Fibroblast of gingiva (primary cell): ENCODE data around the gene SPATA20.

ENCODE experiments used
- DNase-seq: peaks from one replicate; pipeline ENCODE4 v3.0.0-alpha.2; 2011; ENCODE audit warnings: low read depth

Gene SPATA20

GRCh38 chr17:50540560-50541401 is 6.2 kb upstream of the SPATA20 start:
- DNase-seq = no peak

DNA sequence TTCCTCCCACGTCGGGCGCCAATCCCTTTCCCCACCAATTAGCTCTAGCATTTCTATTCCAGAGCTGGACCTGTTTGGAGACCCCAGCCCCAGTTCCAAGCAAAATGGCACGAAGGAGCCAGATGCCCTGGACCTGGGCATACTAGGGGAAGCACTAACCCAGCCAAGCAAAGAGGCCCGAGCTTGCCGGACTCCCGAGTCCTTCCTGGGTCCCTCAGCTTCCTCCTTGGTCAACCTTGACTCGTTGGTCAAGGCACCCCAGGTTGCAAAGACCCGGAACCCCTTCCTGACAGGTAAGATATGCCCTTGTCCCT is 5.6 kb upstream of the SPATA20 start:
- DNase-seq = no peak

DNA sequence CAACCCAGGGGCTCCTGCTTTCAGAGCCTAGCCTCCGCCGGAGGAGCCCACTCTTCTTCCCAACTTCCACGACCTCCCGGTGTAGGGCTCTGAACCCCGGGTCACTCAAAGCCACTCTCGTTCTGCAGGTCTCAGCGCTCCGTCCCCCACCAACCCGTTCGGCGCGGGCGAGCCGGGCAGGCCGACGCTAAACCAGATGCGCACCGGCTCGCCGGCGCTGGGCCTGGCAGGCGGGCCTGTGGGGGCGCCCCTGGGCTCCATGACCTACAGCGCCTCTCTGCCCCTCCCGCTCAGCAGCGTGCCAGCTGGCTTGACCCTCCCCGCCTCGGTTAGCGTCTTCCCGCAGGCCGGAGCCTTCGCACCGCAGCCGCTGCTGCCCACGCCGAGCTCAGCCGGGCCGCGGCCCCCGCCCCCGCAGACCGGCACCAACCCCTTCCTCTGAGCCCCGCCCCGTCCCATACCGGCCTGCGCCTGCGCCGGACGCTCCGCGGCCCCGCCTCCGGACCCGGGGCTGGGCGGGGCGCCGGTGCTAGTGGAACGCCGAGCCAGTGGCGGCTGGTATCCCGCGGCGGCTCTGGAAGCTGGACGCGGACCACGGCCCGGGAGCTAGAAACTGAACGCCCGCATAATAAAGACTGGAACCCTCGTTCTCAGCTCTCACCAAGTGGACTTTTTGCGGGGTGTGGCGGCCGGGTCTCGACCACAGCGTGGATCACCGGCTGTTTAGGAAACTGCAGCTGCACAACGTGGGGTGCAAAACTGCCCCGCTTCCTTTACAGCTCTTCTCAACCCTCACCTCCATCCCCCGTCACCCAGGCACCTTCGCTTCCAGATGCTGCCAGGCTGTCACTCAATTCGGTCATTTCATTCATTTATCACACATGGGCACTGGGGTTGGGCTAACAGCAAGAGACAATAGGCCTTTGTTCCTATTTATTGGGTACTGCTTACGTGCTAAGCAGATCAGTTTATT is 5.0 kb upstream of the SPATA20 start:
- peak; percentile 72 for DNase-seq

GRCh38 chr17:50542795-50543774 is 3.9 kb upstream of the SPATA20 start:
- no peak for DNase-seq

DNA sequence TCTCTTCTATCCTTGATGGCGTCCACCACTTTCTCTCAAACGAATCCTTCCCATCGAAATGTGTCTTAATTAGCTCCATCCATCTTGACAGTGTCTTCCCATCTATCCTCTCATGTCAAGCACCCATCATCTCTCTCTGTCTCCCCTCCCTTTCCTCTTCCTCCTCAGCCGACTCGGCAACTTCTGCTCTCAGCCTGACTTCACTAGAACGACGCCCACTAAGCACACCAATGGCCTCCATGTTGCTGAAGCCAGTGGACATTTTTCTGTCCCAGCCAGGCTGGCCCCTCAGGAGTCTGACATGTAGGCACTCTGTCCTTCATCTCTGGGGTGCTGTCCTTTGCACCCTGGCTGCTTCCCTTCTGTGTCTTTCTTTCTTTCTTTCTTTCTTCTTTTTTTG is 2.5 kb upstream of the SPATA20 start:
- no peak for DNase-seq

GRCh38 chr17:50545311-50545710 is 1.7 kb upstream of the SPATA20 start:
- no peak for DNase-seq

GRCh38 chr17:50546701-50547034 is 306 bp upstream of the SPATA20 start:
- no peak for DNase-seq

- no peak for DNase-seq
Observed at GRCh38 chr17:50547736-50548083, 736 bp downstream of the SPATA20 start.

DNA sequence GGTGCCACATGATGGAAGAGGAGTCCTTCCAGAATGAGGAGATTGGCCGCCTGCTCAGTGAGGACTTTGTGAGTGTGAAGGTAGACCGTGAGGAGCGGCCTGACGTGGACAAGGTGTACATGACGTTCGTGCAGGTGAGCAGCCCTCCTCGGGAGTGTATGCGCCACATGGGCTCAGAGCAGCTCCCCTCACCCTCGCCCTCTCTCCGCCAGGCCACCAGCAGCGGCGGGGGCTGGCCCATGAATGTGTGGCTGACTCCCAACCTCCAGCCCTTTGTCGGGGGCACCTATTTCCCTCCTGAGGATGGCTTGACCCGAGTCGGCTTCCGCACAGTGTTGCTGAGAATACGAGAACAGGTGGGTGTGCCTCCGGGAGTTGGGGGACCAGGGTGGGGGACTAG is 1.9 kb downstream of the SPATA20 start:
- DNase-seq = no peak

DNA sequence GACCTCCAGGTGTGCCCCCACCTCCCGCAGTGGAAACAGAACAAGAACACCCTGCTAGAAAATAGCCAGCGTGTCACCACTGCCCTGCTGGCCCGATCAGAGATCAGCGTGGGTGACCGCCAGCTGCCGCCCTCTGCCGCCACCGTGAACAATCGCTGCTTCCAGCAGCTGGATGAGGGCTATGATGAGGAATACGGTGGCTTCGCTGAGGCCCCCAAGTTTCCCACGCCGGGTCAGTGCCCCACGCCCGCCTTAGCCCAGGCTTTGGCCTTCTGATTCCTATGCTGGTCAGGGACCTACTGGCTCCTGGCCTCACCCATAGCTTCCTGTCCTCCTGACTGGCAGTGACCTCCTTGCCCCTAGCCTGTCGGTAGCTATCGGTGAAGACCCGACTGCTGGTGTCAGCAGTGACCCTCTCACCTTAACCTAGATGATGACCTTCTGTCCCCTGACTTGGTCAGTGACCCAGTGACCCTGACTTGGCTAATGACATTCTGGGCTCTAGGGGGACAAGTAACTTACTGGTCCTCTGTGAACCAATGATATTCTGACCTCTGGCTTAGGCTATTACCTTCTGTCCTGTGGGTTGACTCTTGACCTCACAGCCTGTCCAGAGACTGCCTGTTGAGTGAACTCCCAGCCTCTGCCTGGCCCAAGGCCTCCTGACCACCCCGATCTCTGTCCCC is 2.4 kb downstream of the SPATA20 start:
- DNase-seq = no peak

- no peak for DNase-seq
Observed at GRCh38 chr17:50549969-50550368, 3.0 kb downstream of the SPATA20 start.

DNA sequence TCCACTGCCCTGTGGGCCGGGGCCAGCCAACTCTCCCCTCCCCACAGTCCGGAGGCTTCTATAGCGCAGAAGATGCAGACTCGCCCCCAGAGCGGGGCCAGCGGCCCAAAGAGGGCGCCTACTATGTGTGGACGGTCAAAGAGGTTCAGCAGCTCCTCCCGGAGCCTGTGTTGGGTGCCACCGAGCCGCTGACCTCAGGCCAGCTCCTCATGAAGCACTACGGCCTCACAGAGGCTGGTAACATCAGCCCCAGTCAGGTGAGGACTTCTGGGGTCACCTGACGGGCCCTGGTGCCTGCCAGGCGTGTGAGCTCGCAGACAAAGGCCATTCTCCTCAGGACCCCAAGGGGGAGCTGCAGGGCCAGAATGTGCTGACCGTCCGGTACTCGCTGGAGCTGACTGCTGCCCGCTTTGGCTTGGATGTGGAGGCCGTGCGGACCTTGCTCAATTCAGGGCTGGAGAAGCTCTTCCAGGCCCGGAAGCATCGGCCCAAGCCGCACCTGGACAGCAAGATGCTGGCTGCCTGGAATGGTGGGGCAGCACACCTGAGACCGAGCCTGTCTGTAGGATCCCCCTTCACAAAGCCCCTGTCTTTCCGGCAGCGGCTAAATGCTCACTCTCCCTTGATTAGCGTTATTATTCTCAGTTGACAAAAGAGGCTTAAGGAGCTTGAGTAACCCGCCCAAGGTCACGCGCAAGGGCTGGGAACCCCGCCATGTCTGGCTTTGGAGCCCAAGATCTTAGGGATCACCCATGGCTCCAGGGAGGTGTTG is 3.9 kb downstream of the SPATA20 start:
- DNase-seq = peak; percentile 85

DNA sequence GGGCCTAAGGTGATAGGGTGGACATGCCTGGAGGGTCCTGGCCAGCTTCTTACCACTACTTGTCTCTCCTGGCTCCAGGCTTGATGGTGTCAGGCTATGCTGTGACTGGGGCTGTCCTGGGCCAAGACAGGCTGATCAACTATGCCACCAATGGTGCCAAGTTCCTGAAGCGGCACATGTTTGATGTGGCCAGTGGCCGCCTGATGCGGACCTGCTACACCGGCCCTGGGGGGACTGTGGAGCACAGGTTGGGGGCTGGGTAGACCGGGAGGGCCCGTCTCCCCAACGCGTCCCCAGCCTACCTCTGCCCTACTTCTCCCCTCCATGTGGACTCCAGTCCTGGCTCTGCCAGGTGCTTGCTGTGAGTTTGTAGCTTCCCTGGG is 4.5 kb downstream of the SPATA20 start:
- DNase-seq = no peak

GRCh38 chr17:50551884-50552283 is 4.9 kb downstream of the SPATA20 start:
- no peak for DNase-seq

DNA sequence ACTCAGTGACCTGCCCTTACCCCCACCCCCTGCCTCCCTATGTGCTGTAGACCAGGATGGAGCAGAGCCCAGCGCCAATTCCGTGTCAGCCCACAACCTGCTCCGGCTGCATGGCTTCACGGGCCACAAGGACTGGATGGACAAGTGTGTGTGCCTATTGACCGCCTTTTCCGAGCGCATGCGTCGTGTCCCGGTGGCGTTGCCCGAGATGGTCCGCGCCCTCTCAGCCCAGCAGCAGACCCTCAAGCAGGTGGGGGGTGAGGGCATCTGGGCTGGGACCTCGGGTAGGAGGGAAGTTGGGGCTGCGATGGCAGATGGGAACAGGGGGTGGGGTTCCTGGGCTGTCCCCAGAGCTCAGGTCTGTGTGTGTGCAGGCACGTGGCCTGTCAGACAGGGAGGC is 7.2 kb downstream of the SPATA20 start:
- no peak for DNase-seq

DNA sequence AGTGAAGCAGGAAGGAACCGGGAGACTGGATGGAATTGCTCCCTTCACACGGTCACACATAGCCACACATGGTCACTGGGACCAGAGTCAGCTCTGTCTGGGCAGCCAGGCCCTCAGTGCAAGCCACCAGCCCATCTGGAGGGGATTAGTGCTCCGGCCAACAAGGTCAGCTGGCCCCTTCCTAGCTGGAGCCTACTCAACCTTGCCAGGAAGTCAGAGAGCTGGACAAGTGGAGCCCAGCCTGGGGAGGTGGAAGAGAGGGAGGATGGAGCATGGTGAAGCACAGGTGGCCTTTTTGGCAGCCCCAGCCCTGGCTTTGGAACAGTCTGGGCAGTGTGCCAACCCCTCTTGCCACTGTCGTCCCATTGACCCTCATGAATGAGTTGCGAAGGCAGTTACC is 9.8 kb downstream of the SPATA20 start:
- peak; percentile 8 for DNase-seq

DNA sequence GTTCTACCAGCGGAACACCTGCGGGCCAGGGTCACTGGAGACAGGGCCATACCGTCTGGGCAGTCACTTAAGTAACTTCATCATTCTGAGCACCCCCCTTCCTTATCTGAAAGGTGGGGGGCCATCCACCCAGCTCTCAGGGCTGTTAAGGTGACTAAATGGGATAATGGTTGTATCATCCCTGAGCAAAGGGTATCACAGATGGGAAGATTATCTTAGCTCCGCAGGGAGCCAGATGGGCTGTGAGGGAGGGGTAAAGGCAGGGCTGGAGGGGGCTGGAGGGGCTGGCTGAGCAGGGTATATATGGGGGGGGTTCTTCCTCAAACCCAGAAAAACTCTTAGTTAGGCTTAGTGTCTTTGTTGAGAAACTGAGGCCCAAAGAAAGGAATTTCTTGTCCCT is 10.7 kb downstream of the SPATA20 start:
- DNase-seq = no peak

DNA sequence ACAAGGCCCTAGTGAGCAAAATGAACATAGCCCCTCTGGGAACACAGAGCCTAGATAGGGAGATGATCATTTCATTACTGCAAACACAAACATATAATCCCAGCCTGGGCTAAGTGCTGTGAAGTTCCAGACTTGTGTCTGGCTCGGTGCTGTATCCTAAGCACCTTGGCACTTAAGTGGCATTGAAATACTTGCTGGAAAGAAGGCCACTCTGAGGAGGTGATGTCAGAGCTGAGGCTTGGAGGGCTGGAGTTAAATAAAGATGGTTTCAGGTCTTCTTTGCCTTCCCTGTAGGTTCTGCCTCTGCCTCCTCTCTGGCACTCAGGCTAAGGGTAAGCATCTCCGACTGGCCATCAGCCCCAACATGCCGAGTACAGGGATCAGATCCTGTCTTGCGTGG is 11.1 kb downstream of the SPATA20 start:
- no peak for DNase-seq

- no peak for DNase-seq
Observed at GRCh38 chr17:50558581-50558940, 11.6 kb downstream of the SPATA20 start.

DNA sequence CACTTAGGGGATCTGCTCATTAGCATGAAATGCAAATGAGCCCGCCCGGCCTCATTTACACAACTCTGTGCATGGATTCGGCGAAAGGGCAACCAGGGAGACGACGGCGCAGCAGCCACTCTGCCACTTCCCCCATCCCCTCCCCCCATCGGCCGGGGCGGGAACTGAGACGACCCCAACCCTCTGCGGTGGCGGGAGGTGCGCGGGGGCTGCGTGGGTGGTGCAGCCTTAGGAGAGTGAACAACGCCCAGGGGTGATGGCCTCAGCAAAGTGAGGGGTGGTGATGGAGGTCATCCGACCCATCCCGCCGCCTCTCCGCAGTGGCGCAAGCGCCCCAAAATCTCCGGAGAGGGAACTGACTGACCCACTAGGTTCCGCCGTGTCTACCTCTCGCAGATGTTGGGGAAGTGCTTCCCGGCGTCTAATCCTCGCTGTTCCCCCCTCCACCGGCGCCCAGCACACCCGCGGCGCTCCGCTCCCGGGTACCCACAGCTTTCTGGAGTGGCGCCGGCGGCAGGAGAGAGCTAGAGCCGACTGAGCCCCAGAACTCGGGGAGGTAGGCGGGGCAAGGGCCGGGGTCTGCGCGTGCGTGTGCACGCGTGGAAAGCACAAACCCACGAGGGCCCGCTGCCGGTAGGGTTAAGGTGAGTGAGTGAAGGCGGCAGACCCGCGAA is 12.1 kb downstream of the SPATA20 start:
- DNase-seq = no peak
